Measurements from ENCODE around the gene SRGAP1. TPM values are rescaled to one million over a fixed set of nuclear protein-coding genes. Genes with fewer than 3 reads are reported as not detected.
"Not testable (repeated sequence)": the region's sequence is repeated elsewhere in the genome, so short reads cannot be mapped to it uniquely, and the experiment has no call there.

SRGAP1 gene
- total RNA-seq, 1 experiment from 2014 or later: 26.8 TPM

DNA sequence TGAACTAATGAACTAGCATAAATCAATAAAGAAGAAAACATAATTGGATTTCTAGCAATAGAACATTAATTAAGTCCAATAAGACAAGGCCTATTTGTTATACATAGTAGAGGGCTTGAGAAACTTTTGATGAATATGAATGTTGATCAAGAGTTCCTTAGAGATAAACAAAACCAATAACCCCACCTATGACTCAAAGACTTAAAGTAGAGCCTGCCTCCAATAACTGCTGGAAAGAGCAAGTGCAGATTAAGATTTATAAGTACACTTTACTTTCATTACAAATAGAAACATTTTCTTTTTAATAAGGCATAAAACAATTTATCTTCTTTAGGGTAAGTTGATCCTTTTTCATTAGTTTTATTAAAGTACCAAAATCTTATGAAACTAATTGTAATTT lies 185.7 kb downstream of the SRGAP1 start:
- H3K27ac ChIP-seq (ENCODE audit: low read length): no peak overlapping the region
- no TSS peak for BruUV-seq (replicated peaks)
- CTCF ChIA-PET: no interaction called here
- peaks cover 5% of the 10 kb centered on the region; the same call in 1 of the 2 replicates for H3K9me3 ChIP-seq (ENCODE audit: control insufficient read depth, insufficient read depth, low read depth, low read length)
- intact Hi-C loops (cut with micrococcal nuclease; ENCODE audit: unreplicated experiment): loop anchor here (10.0 kb wide), 1 partner anchor 185 kb away; the partner anchor contains the start of gene SRGAP1
- peaks cover 3% of the 10 kb centered on the region; the same call in 1 of the 2 replicates for H3K4me1 ChIP-seq (ENCODE audit: control insufficient read depth, insufficient read depth, low read length)
- DNase-seq (ENCODE audit: low read depth, low spot score) (no peak), ATAC-seq (no peak)
- no peak for TF ChIP-seq SIN3A (IDR thresholded peaks at IDR 0.05; ENCODE audit: borderline replicate concordance, insufficient read depth, low read depth, low read length)
- no peak for TF ChIP-seq REST (IDR thresholded peaks at IDR 0.05; ENCODE audit: insufficient read depth in 1 of 2, low read depth in 2 of 2, low read length in 1 of 2)
- TF ChIP-seq, protein P1, sequence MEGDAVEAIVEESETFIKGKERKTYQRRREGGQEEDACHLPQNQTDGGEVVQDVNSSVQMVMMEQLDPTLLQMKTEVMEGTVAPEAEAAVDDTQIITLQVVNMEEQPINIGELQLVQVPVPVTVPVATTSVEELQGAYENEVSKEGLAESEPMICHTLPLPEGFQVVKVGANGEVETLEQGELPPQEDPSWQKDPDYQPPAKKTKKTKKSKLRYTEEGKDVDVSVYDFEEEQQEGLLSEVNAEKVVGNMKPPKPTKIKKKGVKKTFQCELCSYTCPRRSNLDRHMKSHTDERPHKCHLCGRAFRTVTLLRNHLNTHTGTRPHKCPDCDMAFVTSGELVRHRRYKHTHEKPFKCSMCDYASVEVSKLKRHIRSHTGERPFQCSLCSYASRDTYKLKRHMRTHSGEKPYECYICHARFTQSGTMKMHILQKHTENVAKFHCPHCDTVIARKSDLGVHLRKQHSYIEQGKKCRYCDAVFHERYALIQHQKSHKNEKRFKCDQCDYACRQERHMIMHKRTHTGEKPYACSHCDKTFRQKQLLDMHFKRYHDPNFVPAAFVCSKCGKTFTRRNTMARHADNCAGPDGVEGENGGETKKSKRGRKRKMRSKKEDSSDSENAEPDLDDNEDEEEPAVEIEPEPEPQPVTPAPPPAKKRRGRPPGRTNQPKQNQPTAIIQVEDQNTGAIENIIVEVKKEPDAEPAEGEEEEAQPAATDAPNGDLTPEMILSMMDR (IDR thresholded peaks at IDR 0.05): no peak
- no peak for TF ChIP-seq TCF7L2 (IDR thresholded peaks at IDR 0.05; ENCODE audit: low read depth, low read length)
- no peak for TF ChIP-seq POLR2AphosphoS5 (IDR thresholded peaks at IDR 0.05; ENCODE audit: low read depth, low read length)
- no peaks in the 10 kb centered on the region for H3K36me3 ChIP-seq (ENCODE audit: control insufficient read depth, insufficient read depth, low read length)
- in situ Hi-C loops (cut with HindIII; ENCODE audit: low pct_unique_long_range_greater_than_20kb, low sequenced_read_pairs): no loop called here
- no peaks in the 10 kb centered on the region for H3K27me3 ChIP-seq (ENCODE audit: control insufficient read depth, insufficient read depth, low read length)
- no peak overlapping the region for H3K4me3 ChIP-seq (ENCODE audit: low read depth in 2 of 2, low read length in 2 of 2)
- POLR2A ChIA-PET: no interaction called here

DNA sequence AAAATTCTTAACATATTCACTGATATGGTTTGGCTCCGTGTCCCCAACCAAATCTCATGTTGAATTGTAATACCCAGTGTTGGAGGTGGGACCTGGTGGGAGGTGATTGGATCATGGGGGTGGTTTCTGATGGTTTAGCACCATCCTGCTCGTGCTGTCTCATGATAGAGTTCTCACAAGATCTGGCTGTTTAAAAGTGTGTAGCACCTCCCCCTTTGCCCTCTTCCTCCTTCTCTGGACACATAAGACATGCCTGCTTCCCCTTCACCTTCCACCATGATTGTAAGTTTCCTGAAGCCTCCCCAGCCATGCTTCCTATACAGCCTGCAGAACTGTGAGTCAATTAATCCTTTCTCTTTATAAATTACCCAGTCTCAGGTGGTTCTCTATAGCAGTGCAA lies 189.6 kb downstream of the SRGAP1 start:
- DNase-seq (ENCODE audit: low read depth, low spot score); ATAC-seq; H3K9me3 ChIP-seq (ENCODE audit: control insufficient read depth, insufficient read depth, low read depth, low read length); H3K27me3 ChIP-seq (ENCODE audit: control insufficient read depth, insufficient read depth, low read length); in situ Hi-C loops (cut with HindIII; ENCODE audit: low pct_unique_long_range_greater_than_20kb, low sequenced_read_pairs); H3K27ac ChIP-seq (ENCODE audit: low read length); CTCF ChIA-PET; H3K36me3 ChIP-seq (ENCODE audit: control insufficient read depth, insufficient read depth, low read length); H3K4me3 ChIP-seq (ENCODE audit: low read depth in 2 of 2, low read length in 2 of 2); BruUV-seq (replicated peaks): not testable (repeated sequence)
- POLR2A ChIA-PET: interaction anchor here (0.7 kb wide), 1 partner anchor 78 kb away, joined by 4 read pairs; no protein-coding TSS in a partner anchor
- peaks cover 12% of the 10 kb centered on the region for H3K4me1 ChIP-seq (ENCODE audit: control insufficient read depth, insufficient read depth, low read length)
- intact Hi-C loops (cut with micrococcal nuclease; ENCODE audit: unreplicated experiment): loop anchor here (10.0 kb wide), 1 partner anchor 189 kb away; the partner anchor contains the start of gene SRGAP1

- H3K27me3 ChIP-seq (ENCODE audit: control insufficient read depth, insufficient read depth, low read length): no peaks in the 10 kb centered on the region
- no peaks in the 10 kb centered on the region for H3K36me3 ChIP-seq (ENCODE audit: control insufficient read depth, insufficient read depth, low read length)
- POLR2A ChIA-PET: no interaction called here
- peaks cover 22% of the 10 kb centered on the region for H3K4me1 ChIP-seq (ENCODE audit: control insufficient read depth, insufficient read depth, low read length)
- peaks cover 8% of the 10 kb centered on the region; the same call in 1 of the 2 replicates for H3K9me3 ChIP-seq (ENCODE audit: control insufficient read depth, insufficient read depth, low read depth, low read length)
- CTCF ChIA-PET: no interaction called here
- intact Hi-C loops (cut with micrococcal nuclease; ENCODE audit: unreplicated experiment) (loop anchor here (10.0 kb wide), 1 partner anchor 190 kb away; the partner anchor contains the start of gene SRGAP1), in situ Hi-C loops (cut with HindIII; ENCODE audit: low pct_unique_long_range_greater_than_20kb, low sequenced_read_pairs) (no loop called here)
- peak overlapping the region; percentile 25; the same call in 1 of the 2 replicates for H3K27ac ChIP-seq (ENCODE audit: low read length)
- H3K4me3 ChIP-seq (ENCODE audit: low read depth in 2 of 2, low read length in 2 of 2): no peak overlapping the region
- BruUV-seq (replicated peaks): no TSS peak
- ATAC-seq (no peak), DNase-seq (ENCODE audit: low read depth, low spot score) (no peak)
- TF ChIP-seq SIN3A (IDR thresholded peaks at IDR 0.05; ENCODE audit: borderline replicate concordance, insufficient read depth, low read depth, low read length) (no peak), POLR2AphosphoS5 (IDR thresholded peaks at IDR 0.05; ENCODE audit: low read depth, low read length) (no peak), REST (IDR thresholded peaks at IDR 0.05; ENCODE audit: insufficient read depth in 1 of 2, low read depth in 2 of 2, low read length in 1 of 2) (no peak), TCF7L2 (IDR thresholded peaks at IDR 0.05; ENCODE audit: low read depth, low read length) (no peak)
- TF ChIP-seq, protein P1 (IDR thresholded peaks at IDR 0.05): no peak
Observed at GRCh38 chr12:64034901-64035576, 190.5 kb downstream of the SRGAP1 start.
